Adrenal gland (tissue), 12 donors: Measurements from ENCODE around the gene BROX. TPM values are rescaled to one million over a fixed set of nuclear protein-coding genes. Genes with fewer than 3 reads are reported as not detected.

Experiments used
- DNase-seq, 7 donors: peaks; one replicate each; pipeline ENCODE4 v3.0.0-alpha.2; 2019 to 2020
- H3K27ac ChIP-seq, 5 donors: fragments of 200-600 bp; sonication (generic) in 4 of 5; 1 replicate in 3 of 5; 2 replicates in 2 of 5; pipeline versions ENCODE4 v1.5.1 to v1.8.0; 2016 to 2020; ENCODE audit warnings: mild to moderate bottlenecking in 1 of 5
- H3K27me3 ChIP-seq: fragments of 200-600 bp; 2 replicates; pipeline ENCODE4 v1.8.0; 2021
- H3K36me3 ChIP-seq, 2 donors: fragments of 200-600 bp; replicated peaks in 1 of 2; 1 replicate in 1 of 2; 2 replicates in 1 of 2; pipeline versions ENCODE4 v1.5.1 to v1.8.0; 2018 to 2022
- H3K4me1 ChIP-seq, 2 donors: fragments of 200-600 bp; replicated peaks in 1 of 2; 1 replicate in 1 of 2; 2 replicates in 1 of 2; pipeline versions ENCODE4 v1.5.1 to v1.8.0; 2018 to 2021
- H3K4me3 ChIP-seq, 4 donors: fragments of 200-600 bp; sonication (generic) in 3 of 4; one replicate each; pipeline ENCODE4 v1.5.1; 2016 to 2018
- H3K9me3 ChIP-seq, 3 donors: fragments of 200-600 bp; sonication (generic) in 1 of 3; replicated peaks in 1 of 3; 1 replicate in 2 of 3; 2 replicates in 1 of 3; pipeline versions ENCODE4 v1.5.1 to v1.8.0; 2016 to 2021
- POLR2A ChIP-seq, 2 donors: fragments of 450-650 bp; IDR thresholded peaks; one replicate each; pipeline ENCODE4 v1.6.1; 2017; ENCODE audit warnings: antibody characterized with exemption in 2 of 2, mild to moderate bottlenecking in 2 of 2, moderate library complexity in 1 of 2
- WGBS, 4 donors: extraction: QIAGEN DNeasy Blood & Tissue Kit in 2 of 4; methylation state at CpG; one replicate each; pipeline versions ENCODE4 v1.1.5 to v1.1.7; 2013 to 2017; 5-methylcytosine and 5-hydroxymethylcytosine counted together
- intact Hi-C, 2 donors: fragments of 100-400 bp; cut with DNase I; formaldehyde crosslinking; loops; one replicate each; pipeline versions ENCODE4 v1.14.1 to v1.15.0; 2022 to 2023
- polyA plus RNA-seq, 3 donors: library from polyadenylated mRNA; stranded (reverse); fragments of 200-250 nt in 2 of 3; fragments of 350-450 nt in 1 of 3; fragmentation: Illumina TruSeq in 1 of 3; extraction: RNeasy Lipid Tissue Mini Kit (QIAGEN cat#74804) in 1 of 3; gene quantifications; one replicate each; pipeline ENCODE4 v1.2.3, GENCODE V29; 2013 to 2014
- total RNA-seq, 9 donors: library from RNA; depleted of rRNA in 4 of 9; stranded (reverse); fragments of >200 nt in 4 of 9; fragments of 120-200 nt in 1 of 9; fragmentation: NEBNext Ultra II Directional in 1 of 9; extraction: Animal tissue kit (Norgen Biotek cat#: 25700) in 1 of 9; gene quantifications; one replicate each; pipeline versions ENCODE4 v1.1.0 to v1.2.4, GENCODE V29; 2013 to 2023
- TF ChIP-seq, protein P1 (sequence below), 6 experiments: fragments of 450-650 bp in 4 of 6; fragments of 200-600 bp in 2 of 6; sonication (generic) in 1 of 6; IDR thresholded peaks; 1 replicate in 5 of 6; 2 replicates in 1 of 6; pipeline versions ENCODE4 v1.5.1 to v1.8.0; 2016 to 2021; ENCODE audit warnings: antibody characterized with exemption in 6 of 6, mild to moderate bottlenecking in 2 of 6, moderate library complexity in 1 of 6
- donor health status: healthy with polysubstance abuse.
- donor health status: Bipolar disorder and iron deficiency.
- donor health status: DM: yes; HTN: yes; CAD: no.
- donor health status: DM: no; HTN: no; CAD: no.
- donor health status: DM: no; HTN: no; CAD: no.
- donor health status: DM: yes; HTN: yes; CAD: no.

Gene BROX
- total and polyA plus RNA-seq, 12 donors: 14.1 to 81.3 (median 41.3) TPM

DNA sequence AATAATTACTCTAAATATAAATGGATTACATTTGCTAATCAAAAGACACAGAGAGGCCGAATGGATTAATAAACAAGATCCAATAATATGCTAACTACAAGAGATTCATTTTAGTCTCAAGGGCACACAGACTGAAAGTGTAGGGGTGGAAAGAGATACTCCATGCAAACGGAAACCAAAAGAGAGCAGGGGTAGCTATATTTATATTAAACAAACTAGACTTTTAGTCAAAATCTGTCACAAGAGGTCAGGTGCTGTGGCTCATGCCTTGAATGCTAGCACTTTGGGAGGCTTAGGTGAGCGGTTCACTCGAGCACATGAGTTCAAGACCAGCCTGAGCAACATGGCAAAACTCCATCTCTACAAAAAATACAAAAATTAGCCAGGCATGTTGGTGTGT lies 68.9 kb downstream of the BROX start:
- WGBS, 4 donors: 48 to 73% (median 54%) methylated on average over 4 of the region's 4 CpGs
- DNase-seq: no peak
- TF ChIP-seq POLR2A (IDR thresholded peaks at IDR 0.05): no peak
- TF ChIP-seq, protein P1, sequence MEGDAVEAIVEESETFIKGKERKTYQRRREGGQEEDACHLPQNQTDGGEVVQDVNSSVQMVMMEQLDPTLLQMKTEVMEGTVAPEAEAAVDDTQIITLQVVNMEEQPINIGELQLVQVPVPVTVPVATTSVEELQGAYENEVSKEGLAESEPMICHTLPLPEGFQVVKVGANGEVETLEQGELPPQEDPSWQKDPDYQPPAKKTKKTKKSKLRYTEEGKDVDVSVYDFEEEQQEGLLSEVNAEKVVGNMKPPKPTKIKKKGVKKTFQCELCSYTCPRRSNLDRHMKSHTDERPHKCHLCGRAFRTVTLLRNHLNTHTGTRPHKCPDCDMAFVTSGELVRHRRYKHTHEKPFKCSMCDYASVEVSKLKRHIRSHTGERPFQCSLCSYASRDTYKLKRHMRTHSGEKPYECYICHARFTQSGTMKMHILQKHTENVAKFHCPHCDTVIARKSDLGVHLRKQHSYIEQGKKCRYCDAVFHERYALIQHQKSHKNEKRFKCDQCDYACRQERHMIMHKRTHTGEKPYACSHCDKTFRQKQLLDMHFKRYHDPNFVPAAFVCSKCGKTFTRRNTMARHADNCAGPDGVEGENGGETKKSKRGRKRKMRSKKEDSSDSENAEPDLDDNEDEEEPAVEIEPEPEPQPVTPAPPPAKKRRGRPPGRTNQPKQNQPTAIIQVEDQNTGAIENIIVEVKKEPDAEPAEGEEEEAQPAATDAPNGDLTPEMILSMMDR (IDR thresholded peaks at IDR 0.05): no peak
- Histone ChIP-seq H3K9me3 (no peaks in the 10 kb centered on the region), H3K4me1 (peaks cover 0 to 13% of the 10 kb centered on the region in 2 donors), H3K36me3 (no peaks in the 10 kb centered on the region), H3K27ac (no peak overlapping the region), H3K4me3 (no peak overlapping the region), H3K27me3 (peaks cover 15% of the 10 kb centered on the region)
- intact Hi-C loops: no loop called here

GRCh38 chr1:222783051-222783450 lies 70.7 kb downstream of the BROX start:
- Histone ChIP-seq H3K4me3 (no peak overlapping the region), H3K27me3 (peaks cover 15% of the 10 kb centered on the region), H3K27ac (no peak overlapping the region), H3K9me3 (no peaks in the 10 kb centered on the region), H3K36me3 (no peaks in the 10 kb centered on the region), H3K4me1 (peaks cover 0 to 18% of the 10 kb centered on the region in 2 donors)
- intact Hi-C loops: no loop called here
- TF ChIP-seq, protein P1 (IDR thresholded peaks at IDR 0.05): no peak
- TF ChIP-seq POLR2A (IDR thresholded peaks at IDR 0.05): no peak
- DNase-seq: no peak

- 38 to 43% (median 41%) methylated on average over 3 of the region's 3 CpGs for WGBS, 4 donors
- Histone ChIP-seq H3K9me3 (no peaks in the 10 kb centered on the region), H3K27me3 (peaks cover 15% of the 10 kb centered on the region), H3K4me3 (no peak overlapping the region), H3K36me3 (no peaks in the 10 kb centered on the region), H3K27ac (peak overlapping the region in 1 of 5 donors; percentile 6), H3K4me1 (peaks cover 0 to 18% of the 10 kb centered on the region in 2 donors)
- DNase-seq: no peak
- intact Hi-C loops: no loop called here
- TF ChIP-seq POLR2A (IDR thresholded peaks at IDR 0.05): no peak
Measured at GRCh38 chr1:222784371-222784770, 72.0 kb downstream of the BROX start.

Other genes starting within 250 kb of the BROX start
- gene HHIPL2, start 164.5 kb upstream of the BROX start, total RNA-seq: 1 to 10 TPM in 1 of 9 donors, under 1 TPM in 4, not detected in 4; 0.11 to 3.4 (median 0.18) TPM
- 1 to 10 TPM in 2 of 3 donors, under 1 TPM in 1; 0.86 to 1.9 (median 1.7) TPM for gene HHIPL2, start 164.5 kb upstream of the BROX start, polyA plus RNA-seq
- 1 to 10 TPM; 1.6 to 9.6 (median 5.8) TPM for gene TAF1A, start 122.6 kb upstream of the BROX start, total RNA-seq
- 1 to 10 TPM; 1.4 to 6.6 (median 1.6) TPM for gene TAF1A, start 122.6 kb upstream of the BROX start, polyA plus RNA-seq
- 100 to 1,000 TPM in 2 of 9 donors, 10 to 100 TPM in 7; 37.7 to 146 (median 71.2) TPM for gene MIA3, start 94.5 kb upstream of the BROX start, total RNA-seq
- 100 to 1,000 TPM in 1 of 3 donors, 10 to 100 TPM in 2; 33.1 to 134 (median 45.2) TPM for gene MIA3, start 94.5 kb upstream of the BROX start, polyA plus RNA-seq
- 10 to 100 TPM; 29.4 to 62.5 (median 48.7) TPM for gene AIDA, start 73 bp upstream of the BROX start, total RNA-seq
- 10 to 100 TPM; 34.1 to 72.0 (median 49.1) TPM for gene AIDA, start 73 bp upstream of the BROX start, polyA plus RNA-seq
- 1 to 10 TPM in 7 of 9 donors, under 1 TPM in 2; 0.11 to 2.3 (median 1.8) TPM for gene FAM177B, start 24.6 kb downstream of the BROX start, total RNA-seq
- gene FAM177B, start 24.6 kb downstream of the BROX start, polyA plus RNA-seq: 1 to 10 TPM; 1.1 to 1.5 (median 1.4) TPM
- gene DISP1, start 102.5 kb downstream of the BROX start, total RNA-seq: 10 to 100 TPM; 13.3 to 25.4 (median 17.6) TPM
- 10 to 100 TPM in 1 of 3 donors, 1 to 10 TPM in 2; 6.8 to 15.3 (median 7.3) TPM for gene DISP1, start 102.5 kb downstream of the BROX start, polyA plus RNA-seq